ENCODE results near the gene FSTL4.
A peak's percentile ranks its signal among the peaks of the same experiment; 100 is the strongest.

Gene FSTL4

GRCh38 chr5:133474851-133475590 is 137.3 kb downstream of the FSTL4 start:
- DNase-seq, result no peak

DNA sequence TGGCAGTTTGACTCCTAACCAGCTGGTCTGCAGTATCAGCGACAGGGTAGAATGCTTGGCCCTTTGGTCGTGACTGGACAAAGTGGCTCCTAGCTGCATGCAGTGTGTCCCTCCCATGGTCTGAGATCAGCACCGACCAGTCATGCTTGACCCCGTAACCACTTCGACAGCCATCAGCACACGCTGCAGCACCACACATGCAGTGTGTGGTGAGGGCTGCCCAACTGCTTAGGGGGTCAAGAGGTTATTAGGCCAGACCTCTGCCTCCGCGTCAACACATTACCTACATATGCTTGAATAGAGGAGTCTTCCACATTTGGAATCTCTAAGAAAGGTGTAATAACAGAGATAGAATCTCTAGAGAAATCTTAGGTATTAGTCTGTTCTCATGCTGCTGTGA is 139.1 kb downstream of the FSTL4 start:
- DNase-seq, result no peak

- no peak for DNase-seq
Measured at GRCh38 chr5:133472829-133473228, 139.5 kb downstream of the FSTL4 start.

DNA sequence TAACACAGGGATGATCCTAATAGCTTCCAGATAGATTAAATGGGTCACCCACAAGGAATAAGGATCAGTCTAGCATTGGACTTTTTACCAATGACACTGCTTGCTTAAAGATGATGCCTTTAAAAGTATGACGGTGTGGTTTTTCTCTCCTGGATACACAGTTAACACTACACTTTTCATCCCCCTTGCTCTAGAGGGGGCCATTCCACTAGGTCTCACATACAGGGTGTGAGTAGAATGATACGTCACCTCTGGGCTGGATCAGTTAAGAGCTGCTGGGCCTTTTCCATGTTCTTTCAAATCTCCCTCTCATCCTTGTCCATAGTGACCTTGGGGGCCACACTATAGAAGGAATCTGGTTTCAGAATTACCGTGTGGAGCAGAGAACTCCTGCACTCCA is 140.6 kb downstream of the FSTL4 start:
- DNase-seq, result no peak

DNA sequence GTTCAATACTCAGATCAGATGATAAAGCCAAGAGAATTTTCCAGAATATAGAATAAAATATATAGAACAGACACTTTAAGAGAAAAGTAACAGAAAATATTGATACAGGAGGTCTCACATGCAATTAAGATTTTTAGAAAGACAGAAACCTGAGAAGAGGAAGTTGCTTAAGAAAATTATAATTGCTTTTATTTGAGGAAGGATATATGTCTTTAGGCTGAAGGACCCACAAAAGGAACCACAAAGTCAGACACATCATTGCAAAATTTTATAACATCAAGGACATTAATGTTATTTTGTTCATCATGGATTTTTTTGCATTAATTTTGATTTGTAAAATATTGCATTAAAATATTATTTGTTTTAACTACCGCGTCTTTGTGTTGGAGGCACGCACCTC is 141.5 kb downstream of the FSTL4 start:
- DNase-seq, result no peak

DNA sequence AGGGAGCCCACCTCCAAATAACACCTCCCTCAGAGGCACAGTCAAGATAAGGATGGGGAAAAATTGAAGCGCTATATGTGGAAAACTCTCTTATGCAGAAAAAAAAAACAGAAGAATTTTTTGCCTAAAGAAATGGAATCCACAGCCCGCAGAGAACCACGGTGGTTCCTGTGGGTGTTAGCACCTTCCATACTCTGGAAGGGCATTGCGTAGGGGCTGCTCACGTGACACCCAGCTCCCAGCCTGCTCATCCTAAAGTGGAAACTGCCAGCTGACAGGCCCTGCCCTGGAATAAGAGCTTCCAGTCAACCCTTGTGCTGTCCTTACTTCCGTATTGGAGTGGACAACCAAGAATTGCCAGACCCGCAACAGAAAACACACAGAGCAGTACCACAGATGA is 142.5 kb downstream of the FSTL4 start:
- no peak for DNase-seq

DNA sequence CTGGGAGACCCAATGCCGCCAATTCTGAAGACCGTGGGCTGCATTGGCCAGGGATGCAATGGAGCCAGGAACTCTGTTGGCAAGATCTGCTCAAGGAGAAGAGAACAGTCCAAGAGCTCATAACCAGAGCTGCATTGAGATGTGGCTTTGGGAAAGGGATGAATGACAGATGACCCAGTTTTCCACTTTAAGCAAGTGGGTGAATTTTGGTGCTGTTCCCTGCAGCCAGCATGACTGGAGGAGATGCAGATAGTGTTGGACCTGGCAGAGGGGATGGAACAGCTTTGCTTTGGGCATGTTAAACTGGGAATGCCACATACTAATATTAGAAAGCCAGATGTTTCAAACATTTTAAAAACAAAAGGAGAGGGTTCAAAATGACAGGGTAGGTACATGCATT is 143.1 kb downstream of the FSTL4 start:
- DNase-seq, result no peak

GRCh38 chr5:133468596-133468995 is 143.7 kb downstream of the FSTL4 start:
- DNase-seq, result no peak

DNA sequence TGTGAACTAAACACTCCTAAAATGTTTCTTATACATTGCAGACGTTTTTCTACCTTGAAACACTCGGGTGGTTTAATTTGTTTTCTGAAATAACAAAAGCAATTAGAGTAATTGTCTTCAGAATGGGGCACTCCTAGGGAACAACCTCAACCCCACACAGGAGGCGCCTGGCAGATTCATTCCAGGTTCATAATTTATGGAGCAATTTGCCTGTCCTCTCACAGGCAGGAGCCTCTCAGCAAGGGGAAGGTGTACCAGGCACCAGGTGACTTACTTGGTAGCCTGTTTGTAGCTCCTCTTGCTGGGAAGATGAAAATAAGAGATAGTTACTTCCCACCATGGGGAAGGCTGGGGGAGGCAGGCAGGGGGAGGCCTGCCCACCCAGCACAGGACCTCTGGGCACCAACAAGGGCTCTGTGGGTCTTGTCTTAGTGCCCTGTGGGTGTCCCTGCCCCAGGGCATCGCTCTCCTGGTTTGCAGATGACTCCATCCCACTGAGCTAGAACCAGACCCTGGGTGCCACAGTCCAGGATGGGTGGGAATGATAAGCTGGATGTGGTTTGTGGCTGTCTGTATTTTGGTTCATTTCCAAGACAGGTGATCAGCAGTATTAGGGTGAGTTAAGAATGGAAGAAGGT is 144.4 kb downstream of the FSTL4 start:
- no peak for DNase-seq

DNA sequence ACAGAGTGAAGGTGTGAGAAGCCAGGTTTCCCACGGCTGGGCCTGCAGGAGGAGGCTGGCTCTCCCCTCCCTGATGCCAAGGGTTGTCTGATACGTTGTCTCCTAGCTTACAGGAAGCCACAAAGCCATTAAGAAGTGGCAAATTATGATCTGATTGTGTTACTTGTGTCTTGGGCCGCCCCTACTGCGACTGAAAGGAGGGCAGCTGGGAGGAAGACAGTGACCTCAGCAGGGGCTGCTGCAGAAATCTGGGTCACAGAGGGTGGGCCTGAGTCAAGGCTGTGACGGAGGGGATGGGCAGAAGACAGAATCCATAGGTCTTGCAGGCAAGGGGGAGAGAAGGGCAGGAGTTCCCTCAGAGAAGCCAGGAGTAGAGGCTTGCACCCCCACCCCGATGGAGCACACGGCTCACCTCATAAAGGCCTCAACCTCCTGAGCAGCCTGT is 145.0 kb downstream of the FSTL4 start:
- DNase-seq, result peak; percentile 86

- DNase-seq, result peak; percentile 55
Measured at GRCh38 chr5:133466556-133467334, 145.6 kb downstream of the FSTL4 start.

DNA sequence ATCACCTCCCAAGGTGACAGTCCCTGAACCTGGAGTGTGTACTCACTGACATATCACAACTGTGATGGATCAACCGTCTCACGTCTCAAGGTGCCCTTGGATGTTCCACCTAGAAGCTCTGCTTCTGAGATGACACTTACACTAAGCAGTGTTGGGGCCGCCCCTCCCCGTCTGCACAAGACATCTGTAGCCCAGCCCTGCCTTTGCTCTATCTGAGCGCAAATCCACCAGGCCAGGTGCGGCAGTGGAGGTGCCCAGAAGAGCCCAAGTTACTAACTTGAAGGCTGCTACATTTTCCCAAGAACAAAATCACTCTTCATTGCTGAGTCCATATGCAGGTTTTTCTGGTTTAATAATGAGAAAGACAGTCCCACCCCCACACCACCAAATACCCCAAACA is 148.3 kb downstream of the FSTL4 start:
- no peak for DNase-seq

DNA sequence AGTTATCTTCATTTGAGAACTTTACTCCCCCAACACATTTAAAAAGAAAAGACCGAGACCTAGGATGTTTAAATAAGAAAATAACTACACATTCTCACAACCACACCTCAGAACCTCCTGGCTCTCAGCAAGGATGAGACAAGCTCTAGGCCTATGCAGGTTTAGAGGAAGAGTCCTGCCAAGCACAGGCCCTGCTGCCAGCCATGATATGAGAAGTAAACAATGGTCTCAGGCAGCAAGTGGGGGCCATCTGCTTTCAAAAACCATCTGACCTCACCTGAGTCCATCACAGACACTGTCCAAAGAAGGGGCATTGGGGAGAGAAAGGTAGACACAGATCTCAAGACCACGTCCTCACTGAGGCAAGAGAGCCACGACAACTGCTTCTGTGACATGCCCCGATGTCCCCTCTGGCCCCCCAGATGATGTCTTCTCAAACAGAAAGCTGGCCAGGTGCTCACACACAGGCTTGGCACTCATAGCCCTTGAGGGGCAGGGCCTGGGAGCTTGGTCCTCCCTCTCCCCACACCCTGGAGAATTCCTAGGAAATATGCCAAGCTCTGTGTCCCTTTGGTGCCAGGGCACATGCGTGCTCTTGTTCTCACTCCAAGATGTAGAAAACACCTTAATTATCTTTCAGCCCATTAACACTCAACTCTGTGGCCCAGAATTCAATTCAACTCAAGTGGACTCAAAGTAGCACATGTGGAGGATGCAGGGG is 150.4 kb downstream of the FSTL4 start:
- DNase-seq, result no peak

DNA sequence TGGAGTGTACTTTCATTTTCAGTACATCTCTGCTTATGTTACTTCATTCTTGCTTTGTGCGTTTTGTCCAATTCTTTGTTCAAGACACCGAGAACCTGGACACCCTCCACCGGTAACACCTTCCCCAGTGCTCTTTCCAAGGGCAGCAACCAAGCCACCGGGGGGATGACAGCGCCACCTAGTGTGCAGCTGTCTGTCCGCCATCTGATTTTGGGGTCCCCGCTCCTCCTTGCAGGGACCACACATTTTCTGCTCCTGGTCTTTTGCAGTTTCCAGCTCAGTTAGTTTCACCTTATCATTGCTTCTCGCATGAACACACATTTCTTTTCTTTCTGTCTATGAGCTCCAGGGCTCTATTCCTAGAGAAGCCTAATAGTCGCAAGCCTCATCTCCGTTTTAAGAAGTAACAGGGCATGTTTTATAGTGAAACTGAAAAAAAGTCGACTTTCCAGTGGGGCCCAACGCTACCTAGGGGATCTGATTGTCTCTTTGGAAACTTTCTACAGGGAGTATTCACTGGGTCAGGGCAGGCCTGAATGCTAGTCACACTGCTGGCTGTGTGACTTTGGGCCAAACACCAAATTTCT is 152.1 kb downstream of the FSTL4 start:
- DNase-seq, result no peak

- DNase-seq, result no peak
Measured at GRCh38 chr5:133459474-133460160, 152.7 kb downstream of the FSTL4 start.

- DNase-seq, result no peak
Measured at GRCh38 chr5:133458435-133458834, 153.9 kb downstream of the FSTL4 start.

DNA sequence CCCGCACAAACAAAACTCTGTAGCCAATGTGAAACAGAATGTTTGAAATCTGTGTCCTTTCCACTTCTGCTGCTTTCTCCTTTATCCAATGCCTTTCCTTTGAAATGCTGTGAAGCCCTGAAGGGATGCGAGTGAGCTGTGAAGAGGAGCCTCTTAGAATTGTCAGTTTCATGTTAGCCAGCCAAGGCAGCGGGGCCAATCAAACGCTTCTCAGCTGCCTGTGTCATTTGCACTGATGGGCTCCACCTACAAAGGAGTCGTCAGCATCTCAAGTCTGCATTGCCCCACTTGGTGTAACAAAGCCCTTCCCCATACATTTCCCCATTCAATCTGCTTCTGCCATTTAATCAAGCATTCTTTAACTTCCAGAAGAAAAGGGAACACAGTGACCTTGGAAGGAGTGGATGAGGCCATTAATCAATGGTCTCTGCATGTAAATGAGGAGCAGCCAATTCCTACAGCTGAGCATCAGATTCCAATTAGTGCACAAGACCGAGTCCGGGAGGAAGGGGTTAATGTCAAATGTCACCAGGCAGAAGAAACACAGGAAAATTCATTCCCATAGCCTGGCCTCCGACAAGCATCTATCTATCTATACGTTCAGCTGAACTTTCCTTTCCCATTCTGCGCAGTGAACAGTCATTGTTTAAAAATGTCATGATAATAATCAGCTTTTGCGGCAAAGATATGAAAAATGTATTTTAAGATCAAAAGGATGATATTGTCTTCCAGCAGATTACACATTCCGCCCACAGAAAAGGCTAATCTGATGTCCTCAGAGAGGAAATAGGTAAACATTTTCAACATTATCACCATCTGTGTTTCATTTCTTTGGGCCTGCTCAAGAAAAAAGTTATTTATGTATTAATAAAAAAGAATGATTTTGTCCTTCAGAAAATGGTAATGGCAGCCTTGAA is 154.6 kb downstream of the FSTL4 start:
- peak; percentile 60 for DNase-seq

GRCh38 chr5:133456933-133457402 is 155.4 kb downstream of the FSTL4 start:
- no peak for DNase-seq

DNA sequence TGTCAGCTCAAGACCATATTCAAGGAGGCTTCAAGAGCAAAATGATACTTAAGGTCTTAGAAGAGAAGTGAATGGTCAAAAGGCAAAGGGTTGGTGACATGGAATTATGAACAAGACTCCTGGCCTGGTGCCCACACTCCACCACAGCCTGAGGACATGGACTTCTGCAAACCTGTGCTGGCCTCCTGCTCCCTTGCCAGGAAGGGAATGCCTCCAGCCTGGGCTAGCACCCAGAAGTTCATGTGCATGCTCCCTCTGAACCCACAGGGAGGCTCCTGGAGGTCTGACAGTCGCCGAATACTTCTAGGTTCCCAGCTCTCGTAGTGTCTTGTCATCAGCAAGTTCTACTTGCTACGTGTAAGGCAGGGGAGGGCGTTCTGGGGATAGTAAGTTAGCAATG is 156.7 kb downstream of the FSTL4 start:
- DNase-seq, result no peak

DNA sequence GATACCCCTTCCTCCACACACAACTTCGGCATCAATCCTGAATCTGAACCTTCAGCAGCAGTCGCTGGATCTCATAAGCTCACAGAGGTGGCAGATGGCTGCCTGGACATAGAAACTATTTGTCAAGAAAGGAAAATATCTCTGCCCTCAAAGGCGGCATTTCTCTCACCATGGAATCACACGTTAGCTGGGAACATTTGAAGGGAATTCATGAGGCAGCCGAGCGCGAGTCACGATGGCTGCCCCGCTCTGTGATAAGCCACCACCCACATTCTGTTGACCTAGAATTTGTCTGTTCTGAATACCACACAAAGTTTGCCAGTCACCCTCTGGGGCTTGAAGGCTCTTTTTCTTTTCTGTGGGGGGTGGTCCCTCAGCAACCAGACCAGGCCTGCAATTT is 157.9 kb downstream of the FSTL4 start:
- no peak for DNase-seq

GRCh38 chr5:133453831-133454230 is 158.5 kb downstream of the FSTL4 start:
- no peak for DNase-seq

Data from eye (tissue), 1 donor.